Hepatocyte (in vitro differentiated cells): ENCODE results near the gene NLRP12.

Source experiments
- CTCF ChIP-seq: fragments of 200-600 bp; sonication (generic); IDR thresholded peaks from 2 replicates; pipeline ENCODE4 v1.5.1; 2016; ENCODE audit warnings: antibody characterized with exemption, mild to moderate bottlenecking; ENCODE audit not compliant: poor library complexity
- EZH2phosphoT487 ChIP-seq: fragments of 200-600 bp; sonication (generic); IDR thresholded peaks from one replicate; pipeline ENCODE4 v1.6.1; 2018; ENCODE audit warnings: antibody characterized with exemption, mild to moderate bottlenecking, low read depth, moderate library complexity; ENCODE audit not compliant: unreplicated experiment, severe bottlenecking

GRCh38 chr19:53773999-53774398 is 50.1 kb downstream of the NLRP12 start:
- TF ChIP-seq CTCF = no peak
- TF ChIP-seq EZH2phosphoT487 = no peak
